GM19395 (cell line): ENCODE results near the gene TPSD1.
"Not testable (repeated sequence)": the region's sequence is repeated elsewhere in the genome, so short reads cannot be mapped to it uniquely, and the experiment has no call there.

Source experiments
- ATAC-seq: cut with Tn5 transposase; IDR thresholded peaks from one replicate; pipeline ENCODE4 v1.9.1; 2021; ENCODE audit warnings: mild to moderate bottlenecking, moderate library complexity; ENCODE audit not compliant: unreplicated experiment

TPSD1 gene

DNA sequence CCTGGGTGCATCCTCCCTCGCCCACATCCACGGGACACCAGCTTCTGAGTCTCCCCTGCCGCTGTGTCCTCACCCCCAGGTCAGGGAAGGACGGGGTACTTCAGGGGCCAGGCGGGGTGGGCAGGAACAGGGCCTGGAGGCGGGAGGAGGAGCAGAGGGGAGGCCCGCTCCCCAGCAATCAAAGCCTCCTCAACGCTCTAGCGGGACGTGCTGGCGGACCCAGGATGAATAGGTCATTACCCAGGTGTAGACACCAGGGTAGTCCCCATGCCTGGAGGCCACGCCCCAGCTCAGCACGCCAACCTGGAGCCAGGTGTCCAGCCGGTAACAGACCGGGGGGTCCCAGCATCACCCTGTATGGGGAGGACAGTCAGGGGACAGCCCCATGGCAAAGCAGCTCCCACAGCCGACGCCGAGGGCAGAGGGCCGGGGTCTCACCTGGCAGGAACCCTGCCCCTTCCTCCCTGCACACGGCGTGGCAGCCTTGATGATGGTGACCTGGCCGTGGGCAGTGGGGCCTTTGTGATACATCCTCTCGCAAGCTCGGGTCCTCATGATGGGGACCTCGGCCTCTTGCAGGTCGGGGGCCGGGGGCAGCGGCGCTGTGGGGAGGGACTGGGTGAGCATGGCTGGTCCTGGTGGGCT is 24.2 kb downstream of the TPSD1 start:
- ATAC-seq, result no peak

DNA sequence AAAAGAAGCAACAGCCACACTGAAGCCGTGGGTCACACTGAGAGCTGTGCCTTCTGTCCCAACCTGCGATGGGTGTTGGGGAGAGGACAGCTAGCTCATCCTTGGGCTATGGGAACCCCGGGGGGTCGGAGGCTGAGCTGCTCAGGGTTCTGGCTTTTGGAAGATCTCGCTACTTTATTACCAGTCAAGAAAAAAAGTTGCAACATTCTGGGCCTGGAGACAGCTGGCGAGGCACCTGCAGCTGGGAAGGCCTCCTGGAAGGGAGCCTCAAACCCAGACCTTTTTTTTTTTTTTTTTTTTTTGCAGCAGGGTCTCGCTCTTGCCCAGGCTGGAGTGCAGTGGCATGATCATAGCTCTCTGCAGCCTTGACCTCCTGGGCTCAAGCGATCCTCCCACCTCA is 24.9 kb downstream of the TPSD1 start:
- no peak for ATAC-seq

- ATAC-seq, result no peak
Observed at GRCh38 chr16:1281517-1281916, 25.6 kb downstream of the TPSD1 start.

DNA sequence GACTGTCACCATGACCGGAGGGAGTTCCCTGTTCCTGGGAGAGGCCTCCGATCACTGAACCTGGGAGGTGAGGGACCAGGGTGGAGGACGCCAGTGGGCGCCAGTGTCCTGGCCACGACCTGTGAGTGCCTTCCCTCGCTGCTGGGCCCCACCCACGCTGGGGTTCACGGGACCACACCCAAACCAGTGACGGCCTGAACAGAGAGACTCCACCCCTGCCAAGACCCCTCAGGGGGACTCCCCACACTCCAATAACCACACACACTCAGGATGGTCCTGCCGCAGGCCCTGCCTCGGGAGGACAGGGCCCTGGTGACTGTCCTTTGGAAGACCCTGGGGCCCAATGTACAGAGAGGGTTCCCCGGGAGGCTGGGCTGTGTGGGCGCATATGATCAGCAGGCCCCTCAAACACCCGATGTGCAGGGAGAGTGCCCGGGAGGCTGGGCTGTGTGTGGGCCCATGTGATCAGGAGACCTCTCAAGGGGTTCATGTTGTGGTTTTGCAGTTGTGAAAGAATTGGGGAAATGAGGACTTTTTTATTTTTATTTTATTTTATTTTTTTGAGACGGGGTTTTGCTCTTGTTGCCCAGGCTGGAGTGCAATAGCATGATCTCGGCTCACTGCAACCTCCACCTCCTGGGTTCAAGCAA is 26.6 kb downstream of the TPSD1 start:
- ATAC-seq, result no peak

GRCh38 chr16:1283296-1283695 is 27.4 kb downstream of the TPSD1 start:
- ATAC-seq, result no peak

DNA sequence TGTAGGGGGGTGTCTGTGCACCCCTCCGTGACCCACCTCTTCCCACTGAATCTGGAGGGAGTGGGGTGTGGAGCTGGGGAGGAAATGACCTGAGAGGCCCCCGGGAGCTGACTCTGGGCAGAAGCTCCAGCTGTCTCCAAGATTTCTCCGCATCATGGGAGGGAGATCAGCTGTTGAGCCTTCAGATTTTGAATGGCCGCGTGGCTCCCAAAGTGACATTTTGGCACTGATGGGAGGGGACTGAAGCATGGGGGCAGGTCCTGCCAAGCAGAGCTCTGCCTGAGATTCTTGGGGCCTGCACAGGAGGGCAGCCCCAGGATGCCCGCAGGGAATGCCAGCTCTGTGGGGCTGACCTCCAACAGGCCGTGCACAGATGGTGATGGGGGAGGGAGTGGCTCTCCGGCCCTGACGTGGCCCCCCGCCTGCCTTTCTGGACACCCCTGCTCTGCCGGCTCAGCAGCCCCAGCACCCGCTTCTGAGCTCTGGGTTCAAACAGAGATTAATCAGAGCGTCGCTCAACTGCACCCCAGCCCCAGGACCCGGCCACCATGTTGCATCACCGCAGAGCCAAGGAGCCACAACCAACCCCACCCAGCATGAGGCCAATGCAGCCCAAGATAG is 28.2 kb downstream of the TPSD1 start:
- no peak for ATAC-seq

GRCh38 chr16:1285669-1286512 is 30.0 kb downstream of the TPSD1 start:
- no peak for ATAC-seq

DNA sequence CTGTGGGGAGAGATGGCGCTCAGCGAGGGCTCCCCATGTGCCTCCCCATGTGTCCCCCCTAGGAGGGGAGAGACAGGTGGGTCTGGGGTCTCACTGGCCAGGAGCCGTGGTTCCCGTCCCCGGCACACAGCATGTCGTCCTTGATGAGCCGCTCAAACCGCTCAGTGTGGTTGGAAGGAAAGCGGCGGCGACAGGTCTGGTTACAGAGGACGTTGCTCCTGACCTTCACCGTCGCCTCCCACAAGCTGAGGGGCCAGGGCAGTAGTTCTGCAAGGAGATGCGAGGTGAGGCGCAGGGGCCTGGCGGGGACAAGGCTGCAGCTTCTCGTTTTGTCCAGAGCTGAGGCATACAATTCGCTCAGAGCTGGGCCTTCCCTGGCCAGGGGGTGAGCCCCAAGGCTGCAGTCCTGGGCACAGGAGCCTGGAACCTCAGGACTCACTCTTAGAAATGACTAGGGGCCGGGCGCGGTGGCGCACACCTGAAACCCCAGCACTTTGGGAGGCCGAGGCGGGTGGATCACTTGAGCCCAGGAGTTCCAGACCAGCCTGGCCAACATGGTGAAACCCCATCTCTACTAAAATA is 30.7 kb downstream of the TPSD1 start:
- ATAC-seq, result no peak

DNA sequence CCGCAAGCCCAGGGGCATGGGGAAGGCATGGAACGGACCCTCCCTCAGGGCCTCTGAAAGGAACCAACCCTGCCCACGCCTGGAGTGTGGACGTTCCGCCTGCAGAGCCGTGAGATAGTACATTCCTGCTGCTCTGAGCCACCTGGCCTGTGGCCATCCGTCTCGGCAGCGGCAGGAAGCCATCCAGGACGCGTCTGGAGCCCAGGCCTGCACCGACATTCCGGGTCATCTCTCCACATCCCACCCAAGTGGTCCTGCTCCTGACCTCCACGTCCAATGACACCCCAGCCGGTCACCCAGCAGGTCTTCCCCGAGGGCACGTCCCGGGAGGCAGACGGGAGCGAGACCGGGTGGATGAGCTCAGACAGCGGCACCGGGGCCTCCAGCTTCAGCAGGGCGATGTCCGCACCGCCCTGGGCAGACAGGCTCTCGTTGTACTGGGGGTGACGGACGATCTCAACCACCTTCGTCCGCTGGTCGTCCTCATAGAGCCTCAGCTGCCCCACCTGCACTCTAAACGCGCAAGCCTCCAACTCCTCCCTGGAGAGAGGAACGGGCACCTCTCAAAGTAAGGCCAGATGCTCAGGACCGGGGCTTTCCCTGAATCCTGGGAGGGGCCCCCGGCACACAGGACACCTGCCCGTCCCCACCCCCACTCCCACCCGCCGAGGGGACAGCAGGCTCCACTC is 32.3 kb downstream of the TPSD1 start:
- ATAC-seq, result no peak

GRCh38 chr16:1288813-1289476 is 33.1 kb downstream of the TPSD1 start:
- no peak for ATAC-seq

- no peak for ATAC-seq
Observed at GRCh38 chr16:1289477-1289866, 33.6 kb downstream of the TPSD1 start.

DNA sequence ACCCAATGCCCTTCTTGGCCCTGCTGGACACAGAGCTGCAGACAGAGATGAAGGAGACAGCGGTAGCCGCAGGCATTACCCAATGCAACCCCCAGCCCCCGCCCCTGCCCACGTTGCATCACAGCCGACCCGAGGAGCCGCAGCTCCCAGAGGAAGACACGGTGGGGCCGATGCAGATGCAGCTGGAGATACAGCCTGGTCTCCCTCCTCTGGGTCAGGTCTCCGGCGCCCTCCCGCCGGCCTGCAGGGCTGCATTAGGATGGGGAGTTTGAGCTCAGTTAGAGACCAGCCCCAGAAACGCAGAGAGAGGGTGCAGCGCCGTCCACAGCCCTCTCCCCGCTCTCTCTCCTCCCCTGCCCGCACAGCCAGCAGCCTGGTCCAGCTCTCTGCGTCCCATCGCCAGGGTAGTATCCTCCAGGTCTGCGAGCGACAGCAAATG is 34.2 kb downstream of the TPSD1 start:
- no peak for ATAC-seq

DNA sequence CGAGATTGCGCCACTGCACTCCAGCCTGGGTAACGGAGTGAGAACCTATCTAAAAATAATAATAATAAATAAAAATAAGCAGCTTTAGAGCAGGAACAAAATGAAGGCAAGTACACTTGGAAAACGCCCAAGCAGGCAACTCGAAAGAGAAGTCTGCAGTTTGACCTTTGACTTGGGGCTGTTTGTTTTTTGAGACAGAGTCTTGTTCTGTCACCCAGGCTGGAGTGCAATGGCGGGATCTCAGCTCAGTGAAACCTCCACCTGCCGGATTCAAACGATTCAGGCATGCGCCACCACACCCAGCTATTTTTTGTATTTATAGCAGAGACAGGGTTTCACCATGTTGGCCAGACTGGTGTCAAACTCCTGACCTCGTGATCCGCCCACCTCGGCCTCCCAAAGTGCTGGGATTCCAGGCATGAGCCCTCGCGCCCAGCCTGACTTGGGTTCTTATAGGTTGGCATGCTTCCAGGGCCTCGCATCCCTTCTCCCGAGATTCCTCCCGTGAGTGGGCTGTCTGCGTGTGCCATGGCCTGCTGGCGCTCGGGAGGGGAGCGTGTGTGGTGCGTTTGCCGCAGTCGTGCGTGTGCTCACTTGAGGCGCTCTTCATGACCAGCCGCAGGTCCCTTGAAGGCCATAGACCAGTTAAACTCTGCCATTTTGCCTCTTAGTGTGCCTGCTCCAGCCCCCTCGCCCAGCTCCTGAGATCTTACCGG is 35.1 kb downstream of the TPSD1 start:
- ATAC-seq, result no peak

DNA sequence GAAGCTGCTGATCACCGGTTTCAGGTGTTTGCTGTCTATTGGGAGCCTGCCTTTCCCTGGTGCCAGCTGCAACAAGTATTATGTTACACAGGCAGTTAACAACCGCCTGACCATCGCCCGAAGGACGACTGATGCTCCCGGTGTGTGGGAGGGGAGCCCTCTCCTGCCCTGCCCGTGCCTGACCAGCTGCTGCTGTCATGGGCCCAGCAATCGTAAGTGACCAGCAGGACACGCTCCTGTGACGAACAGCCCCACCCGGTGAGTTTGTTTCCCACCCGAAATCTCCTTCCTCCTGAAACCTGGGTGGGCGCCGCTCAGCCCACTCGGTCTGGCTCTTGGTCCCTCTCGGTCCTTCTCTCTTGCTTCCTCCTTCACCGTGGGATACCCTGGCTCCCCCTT is 35.7 kb downstream of the TPSD1 start:
- no peak for ATAC-seq

- not testable (repeated sequence) for ATAC-seq
Observed at GRCh38 chr16:1292208-1292607, 36.3 kb downstream of the TPSD1 start.

GRCh38 chr16:1292808-1293207 is 36.9 kb downstream of the TPSD1 start:
- not testable (repeated sequence) for ATAC-seq

GRCh38 chr16:1293921-1294656 is 38.2 kb downstream of the TPSD1 start:
- ATAC-seq, result no peak

DNA sequence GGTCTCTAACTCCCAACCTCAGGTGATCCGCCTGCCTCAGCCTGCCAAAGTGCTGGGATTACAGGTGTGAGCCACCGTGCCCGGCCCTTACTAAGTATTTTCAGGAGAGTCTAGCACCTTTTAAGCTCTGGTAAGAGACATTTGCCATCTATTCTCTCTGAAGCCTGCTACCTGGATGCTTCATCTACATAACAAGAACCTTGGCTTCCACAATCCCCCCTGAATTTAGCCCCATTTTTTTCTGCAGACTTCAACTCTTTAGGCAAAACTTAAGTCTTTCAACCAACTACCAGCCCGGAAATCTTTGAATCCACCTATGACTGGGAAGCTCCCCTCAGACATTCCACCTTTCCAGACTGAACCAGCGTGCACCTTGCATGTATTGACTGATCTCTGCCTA is 39.6 kb downstream of the TPSD1 start:
- ATAC-seq, result no peak

DNA sequence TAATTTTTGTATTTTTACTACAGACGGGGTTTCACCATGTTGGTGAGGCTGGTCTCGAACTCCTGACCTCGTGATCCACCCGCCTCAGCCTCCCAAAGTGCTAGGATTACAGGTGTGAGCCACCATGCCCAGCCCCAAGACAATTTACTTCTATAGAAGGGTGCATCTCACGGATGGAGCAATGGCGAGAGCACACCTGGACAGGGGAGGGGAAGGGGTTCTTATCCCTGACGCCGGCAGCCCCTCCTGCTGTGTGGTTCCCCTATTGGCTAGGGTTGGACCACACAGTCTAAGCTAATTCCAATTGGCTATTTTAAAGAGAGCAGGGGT is 40.8 kb downstream of the TPSD1 start:
- not testable (repeated sequence) for ATAC-seq
